Neuronal stem cell (in vitro differentiated cells): ENCODE results near the gene MLKL.
"Not testable (repeated sequence)": the region's sequence is repeated elsewhere in the genome, so short reads cannot be mapped to it uniquely, and the experiment has no call there.

ENCODE experiments used
- DNase-seq: peaks from one replicate; pipeline ENCODE4 v3.0.0-alpha.2; 2013; ENCODE audit warnings: low spot score
- H2AFZ ChIP-seq: one replicate; pipeline ENCODE4 v1.6.1; 2013; ENCODE audit warnings: mild to moderate bottlenecking, low read length, inconsistent platforms
- H2AK5ac ChIP-seq: 2 replicates; pipeline ENCODE4 v1.6.1; 2013; ENCODE audit warnings: low read depth, mild to moderate bottlenecking, inconsistent platforms, low read length, moderate library complexity, mixed read lengths
- H2BK120ac ChIP-seq: 2 replicates; pipeline ENCODE4 v1.6.1; 2013; ENCODE audit warnings: low read depth, mild to moderate bottlenecking, inconsistent platforms, low read length, moderate library complexity, mixed read lengths
- H2BK12ac ChIP-seq: one replicate; pipeline ENCODE4 v1.6.1; 2013; ENCODE audit warnings: low read length, inconsistent platforms
- H2BK15ac ChIP-seq: 2 replicates; pipeline ENCODE4 v1.6.1; 2013; ENCODE audit warnings: mild to moderate bottlenecking, low read length, inconsistent platforms, mixed read lengths
- H2BK5ac ChIP-seq: one replicate; pipeline ENCODE4 v1.6.1; 2013; ENCODE audit warnings: inconsistent platforms, mild to moderate bottlenecking, low read length, moderate library complexity
- H3K14ac ChIP-seq: one replicate; pipeline ENCODE4 v1.6.1; 2013; ENCODE audit warnings: low read length, inconsistent platforms
- H3K18ac ChIP-seq: 2 replicates; pipeline ENCODE4 v1.6.1; 2013; ENCODE audit warnings: low read length, inconsistent platforms
- H3K23ac ChIP-seq: 2 replicates; pipeline ENCODE4 v1.6.1; 2013; ENCODE audit warnings: low read depth, mild to moderate bottlenecking, mixed read lengths, low read length, inconsistent platforms; ENCODE audit not compliant: poor library complexity
- H3K27ac ChIP-seq: replicated peaks from 3 replicates; pipeline ENCODE4 v1.5.1; 2013; ENCODE audit warnings: low read length, inconsistent platforms
- H3K27me3 ChIP-seq, 3 experiments: 2 replicates each; pipeline ENCODE4 v1.6.1; 2013; ENCODE audit warnings: low read length in 3 of 3, mild to moderate bottlenecking in 2 of 3, inconsistent platforms in 1 of 3, low read depth in 1 of 3, mixed read lengths in 1 of 3, moderate library complexity in 1 of 3; ENCODE audit not compliant: control insufficient read depth in 3 of 3, insufficient read depth in 3 of 3
- H3K36me3 ChIP-seq, 2 donors: replicated peaks in 1 of 2; 2 replicates each; pipeline ENCODE4 v1.6.1; 2013; ENCODE audit warnings: low read length in 2 of 2; ENCODE audit not compliant: control insufficient read depth in 2 of 2, insufficient read depth in 2 of 2
- H3K4ac ChIP-seq: 2 replicates; pipeline ENCODE4 v1.6.1; 2013; ENCODE audit warnings: inconsistent platforms, mild to moderate bottlenecking, low read length, moderate library complexity
- H3K4me1 ChIP-seq, 2 donors: 1 replicate in 1 of 2; 2 replicates in 1 of 2; pipeline ENCODE4 v1.6.1; 2013; ENCODE audit warnings: low read length in 2 of 2, low read depth in 1 of 2; ENCODE audit not compliant: control insufficient read depth in 2 of 2, insufficient read depth in 1 of 2
- H3K4me2 ChIP-seq: one replicate; pipeline ENCODE4 v1.6.1; 2013; ENCODE audit warnings: mild to moderate bottlenecking, low read length, inconsistent platforms; ENCODE audit not compliant: insufficient read depth, poor library complexity, severe bottlenecking
- H3K4me3 ChIP-seq, 2 donors: 2 replicates each; pipeline ENCODE4 v1.5.1; 2013; ENCODE audit warnings: low read length in 2 of 2, mild to moderate bottlenecking in 2 of 2, inconsistent platforms in 1 of 2, moderate library complexity in 1 of 2
- H3K79me1 ChIP-seq: one replicate; pipeline ENCODE4 v1.6.1; 2013; ENCODE audit warnings: low read depth, mild to moderate bottlenecking, inconsistent platforms, low read length, moderate library complexity
- H3K9ac ChIP-seq: one replicate; pipeline ENCODE4 v1.6.1; 2013; ENCODE audit warnings: mild to moderate bottlenecking, low read depth, low read length, inconsistent platforms; ENCODE audit not compliant: poor library complexity
- H3K9me3 ChIP-seq, 2 donors: replicated peaks in 1 of 2; 2 replicates each; pipeline versions ENCODE3 to v1.6.1; 2013; ENCODE audit warnings: low read length in 2 of 2, mild to moderate bottlenecking in 2 of 2, inconsistent platforms in 1 of 2, low read depth in 1 of 2, mixed read lengths in 1 of 2, moderate library complexity in 1 of 2; ENCODE audit not compliant: control insufficient read depth in 2 of 2, insufficient read depth in 1 of 2
- H4K8ac ChIP-seq: one replicate; pipeline ENCODE4 v1.6.1; 2013; ENCODE audit warnings: low read depth, mild to moderate bottlenecking, inconsistent platforms, low read length, moderate library complexity
- H4K91ac ChIP-seq: one replicate; pipeline ENCODE4 v1.6.1; 2013; ENCODE audit warnings: low read length, low read depth, mild to moderate bottlenecking, inconsistent platforms; ENCODE audit not compliant: poor library complexity
- WGBS, 2 donors: extraction: QIAGEN DNeasy Blood & Tissue Kit; methylation state at CpG; one replicate each; pipeline ENCODE4 v1.1.7; 2013; ENCODE audit warnings: missing lambda C conversion rate in 2 of 2, mixed read lengths in 1 of 2; ENCODE audit not compliant: insufficient read length in 2 of 2, insufficient replicate concordance in 1 of 2; ENCODE audit errors: extremely low coverage in 2 of 2; 5-methylcytosine and 5-hydroxymethylcytosine counted together

The MLKL gene

GRCh38 chr16:74652883-74653282, 47.8 kb downstream of the MLKL start:
- no CpG with 5 or more reads among the region's 2 CpGs for WGBS, 2 donors
- DNase-seq, H3K14ac ChIP-seq, H3K18ac ChIP-seq, H3K4me3 ChIP-seq, H2BK120ac ChIP-seq, H3K27ac ChIP-seq, H3K4me2 ChIP-seq, H2BK12ac ChIP-seq, H3K27me3 ChIP-seq, H3K4ac ChIP-seq, H2BK15ac ChIP-seq, H4K91ac ChIP-seq, H3K9me3 ChIP-seq, H2AFZ ChIP-seq, H2AK5ac ChIP-seq, H3K9ac ChIP-seq, H4K8ac ChIP-seq, H2BK5ac ChIP-seq, H3K23ac ChIP-seq, H3K4me1 ChIP-seq, H3K79me1 ChIP-seq: not testable (repeated sequence)
- peaks cover 17 to 97% of the 10 kb centered on the region in 2 donors for H3K36me3 ChIP-seq

GRCh38 chr16:74652249-74652648, 48.4 kb downstream of the MLKL start:
- Histone ChIP-seq H2BK5ac (no peak overlapping the region), H3K27me3 (no peaks in the 10 kb centered on the region), H2BK12ac (no peak overlapping the region), H3K4me3 (no peak overlapping the region), H3K23ac (no peak overlapping the region), H4K91ac (no peak overlapping the region), H4K8ac (no peak overlapping the region), H3K79me1 (no peaks in the 10 kb centered on the region), H2AFZ (no peak overlapping the region), H3K4ac (no peak overlapping the region), H3K9me3 (no peaks in the 10 kb centered on the region), H3K4me1 (no peaks in the 10 kb centered on the region), H3K9ac (no peak overlapping the region), H2AK5ac (no peak overlapping the region), H3K36me3 (peaks cover 18 to 97% of the 10 kb centered on the region in 2 donors), H3K14ac (no peak overlapping the region), H3K27ac (no peak overlapping the region), H2BK120ac (no peak overlapping the region), H3K18ac (no peak overlapping the region), H2BK15ac (no peak overlapping the region), H3K4me2 (no peak overlapping the region)
- WGBS, 2 donors: no CpG with 5 or more reads among the region's 1 CpG
- no peak for DNase-seq

GRCh38 chr16:74651841-74652240, 48.8 kb downstream of the MLKL start:
- H2BK120ac ChIP-seq: no peak overlapping the region
- no peak overlapping the region for H3K4ac ChIP-seq
- H3K27ac ChIP-seq: no peak overlapping the region
- H4K91ac ChIP-seq: no peak overlapping the region
- H3K18ac ChIP-seq: no peak overlapping the region
- no peaks in the 10 kb centered on the region for H3K4me1 ChIP-seq
- no peak overlapping the region for H2AFZ ChIP-seq
- H2BK15ac ChIP-seq: no peak overlapping the region
- H3K36me3 ChIP-seq: peaks cover 18 to 97% of the 10 kb centered on the region in 2 donors
- H3K4me3 ChIP-seq: no peak overlapping the region
- no peak for DNase-seq
- H3K9ac ChIP-seq: no peak overlapping the region
- no peaks in the 10 kb centered on the region for H3K9me3 ChIP-seq
- no peak overlapping the region for H2BK12ac ChIP-seq
- H3K27me3 ChIP-seq: no peaks in the 10 kb centered on the region
- no peaks in the 10 kb centered on the region for H3K79me1 ChIP-seq
- no peak overlapping the region for H4K8ac ChIP-seq
- H3K4me2 ChIP-seq: no peak overlapping the region
- H3K23ac ChIP-seq: no peak overlapping the region
- no CpG with 5 or more reads among the region's 2 CpGs for WGBS, 2 donors
- H2BK5ac ChIP-seq: no peak overlapping the region
- no peak overlapping the region for H3K14ac ChIP-seq
- no peak overlapping the region for H2AK5ac ChIP-seq

- Histone ChIP-seq H3K27me3 (no peaks in the 10 kb centered on the region), H2BK12ac (no peak overlapping the region), H3K27ac (no peak overlapping the region), H3K4me3 (no peak overlapping the region), H3K4ac (no peak overlapping the region), H3K14ac (no peak overlapping the region), H2BK120ac (no peak overlapping the region), H3K23ac (no peak overlapping the region), H2BK5ac (no peak overlapping the region), H3K4me2 (no peak overlapping the region), H2AK5ac (no peak overlapping the region), H3K36me3 (peaks cover 19 to 96% of the 10 kb centered on the region in 2 donors), H4K91ac (no peak overlapping the region), H4K8ac (no peak overlapping the region), H3K9me3 (no peaks in the 10 kb centered on the region), H3K9ac (no peak overlapping the region), H2BK15ac (no peak overlapping the region), H3K18ac (no peak overlapping the region), H3K4me1 (no peaks in the 10 kb centered on the region), H3K79me1 (no peaks in the 10 kb centered on the region), H2AFZ (no peak overlapping the region)
- no CpG with 5 or more reads among the region's 6 CpGs for WGBS, 2 donors
- no peak for DNase-seq
Observed at GRCh38 chr16:74650966-74651567, 49.6 kb downstream of the MLKL start.
